Osteocyte (in vitro differentiated cells): ENCODE results near the gene DNAH9. TPM values are rescaled to one million over a fixed set of nuclear protein-coding genes. Genes with fewer than 3 reads are reported as not detected.

Experiments
- DNase-seq: peaks from one replicate; pipeline ENCODE4 v3.0.0; 2021; ENCODE audit warnings: mixed read lengths; ENCODE audit not compliant: unreplicated experiment; ENCODE audit errors: extremely low spot score
- H3K27ac Mint-ChIP-seq: one replicate; pipeline ENCODE4 v1.8.0; 2021; ENCODE audit warnings: mild to moderate bottlenecking, mixed read lengths; ENCODE audit not compliant: unreplicated experiment
- H3K27me3 Mint-ChIP-seq: one replicate; pipeline ENCODE4 v1.8.0; 2021; ENCODE audit warnings: mixed read lengths; ENCODE audit not compliant: unreplicated experiment
- H3K36me3 Mint-ChIP-seq: one replicate; pipeline ENCODE4 v1.8.0; 2021; ENCODE audit warnings: mixed read lengths; ENCODE audit not compliant: unreplicated experiment
- H3K4me1 Mint-ChIP-seq: one replicate; pipeline ENCODE4 v1.8.0; 2021; ENCODE audit warnings: mixed read lengths; ENCODE audit not compliant: unreplicated experiment
- H3K4me3 Mint-ChIP-seq: one replicate; pipeline ENCODE4 v1.8.0; 2021; ENCODE audit warnings: mild to moderate bottlenecking, moderate library complexity, mixed read lengths; ENCODE audit not compliant: unreplicated experiment
- H3K9me3 Mint-ChIP-seq: one replicate; pipeline ENCODE4 v1.8.0; 2021; ENCODE audit warnings: mixed read lengths; ENCODE audit not compliant: unreplicated experiment
- total RNA-seq: library from RNA; stranded (reverse); gene quantifications from 2 replicates; pipeline ENCODE4 v1.2.1, GENCODE V29; 2021
- TF ChIP-seq, protein P1 (sequence below): fragments of 200-600 bp; sonication (generic); IDR thresholded peaks from 2 replicates; pipeline ENCODE4 v1.5.0; 2021; ENCODE audit warnings: antibody characterized with exemption, mild to moderate bottlenecking, moderate library complexity

Gene DNAH9
- total RNA-seq, 1 donor from 2014 or later, result not detected

DNA sequence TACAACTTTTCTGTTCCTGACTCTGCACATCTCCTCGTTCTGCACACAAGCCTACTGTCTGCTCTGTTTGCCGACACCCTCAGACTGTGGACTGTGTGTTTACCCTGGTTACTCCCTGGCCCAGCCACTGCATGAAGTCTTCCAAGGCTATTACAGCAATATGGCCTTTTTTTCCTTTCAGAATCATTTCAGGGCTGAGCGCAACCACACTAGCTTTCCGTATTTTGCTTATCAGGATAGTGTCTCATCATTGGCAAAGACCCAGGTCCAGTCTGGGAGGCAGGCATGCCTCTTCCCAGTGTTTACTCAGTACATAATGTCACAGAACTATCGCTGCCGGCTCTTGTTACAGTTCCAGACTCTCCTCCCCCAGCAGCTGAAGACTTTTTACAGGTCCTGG, 10.1 kb downstream of the DNAH9 start:
- Mint-ChIP-seq H3K9me3 (peaks cover 3% of the 10 kb centered on the region), H3K27ac (no peak overlapping the region), H3K27me3 (no peaks in the 10 kb centered on the region), H3K4me1 (no peaks in the 10 kb centered on the region), H3K4me3 (no peak overlapping the region), H3K36me3 (no peaks in the 10 kb centered on the region)
- TF ChIP-seq, protein P1, sequence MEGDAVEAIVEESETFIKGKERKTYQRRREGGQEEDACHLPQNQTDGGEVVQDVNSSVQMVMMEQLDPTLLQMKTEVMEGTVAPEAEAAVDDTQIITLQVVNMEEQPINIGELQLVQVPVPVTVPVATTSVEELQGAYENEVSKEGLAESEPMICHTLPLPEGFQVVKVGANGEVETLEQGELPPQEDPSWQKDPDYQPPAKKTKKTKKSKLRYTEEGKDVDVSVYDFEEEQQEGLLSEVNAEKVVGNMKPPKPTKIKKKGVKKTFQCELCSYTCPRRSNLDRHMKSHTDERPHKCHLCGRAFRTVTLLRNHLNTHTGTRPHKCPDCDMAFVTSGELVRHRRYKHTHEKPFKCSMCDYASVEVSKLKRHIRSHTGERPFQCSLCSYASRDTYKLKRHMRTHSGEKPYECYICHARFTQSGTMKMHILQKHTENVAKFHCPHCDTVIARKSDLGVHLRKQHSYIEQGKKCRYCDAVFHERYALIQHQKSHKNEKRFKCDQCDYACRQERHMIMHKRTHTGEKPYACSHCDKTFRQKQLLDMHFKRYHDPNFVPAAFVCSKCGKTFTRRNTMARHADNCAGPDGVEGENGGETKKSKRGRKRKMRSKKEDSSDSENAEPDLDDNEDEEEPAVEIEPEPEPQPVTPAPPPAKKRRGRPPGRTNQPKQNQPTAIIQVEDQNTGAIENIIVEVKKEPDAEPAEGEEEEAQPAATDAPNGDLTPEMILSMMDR, result no peak
- no peak for DNase-seq

DNA sequence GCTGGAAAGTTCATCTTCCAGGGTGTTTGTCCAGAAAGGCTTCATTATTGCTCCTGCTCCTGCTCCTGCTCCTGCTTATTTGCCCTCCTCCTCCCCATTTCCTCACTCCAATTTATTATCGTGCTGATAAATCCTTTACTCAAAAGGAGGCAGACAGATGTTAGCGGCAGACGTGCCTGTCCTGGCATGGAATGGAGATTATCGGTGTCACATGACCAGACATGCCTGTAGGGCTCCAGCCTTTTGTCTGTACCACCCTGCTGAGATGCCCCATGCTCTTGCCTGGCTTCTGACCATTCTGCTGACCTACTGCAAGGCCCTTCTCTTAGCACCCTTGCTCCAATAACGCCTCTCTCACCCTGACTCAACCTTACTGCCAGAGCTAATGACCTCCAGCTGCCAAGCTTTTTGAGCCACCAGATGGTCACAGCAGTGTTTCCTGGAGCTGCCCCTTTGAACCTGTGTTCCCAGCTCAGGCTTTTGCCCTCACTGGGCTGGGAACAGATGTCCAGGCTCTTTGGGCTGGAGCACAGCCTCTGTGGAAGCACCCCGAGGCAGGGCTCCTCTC, 12.8 kb downstream of the DNAH9 start:
- no peaks in the 10 kb centered on the region for H3K27me3 Mint-ChIP-seq

DNA sequence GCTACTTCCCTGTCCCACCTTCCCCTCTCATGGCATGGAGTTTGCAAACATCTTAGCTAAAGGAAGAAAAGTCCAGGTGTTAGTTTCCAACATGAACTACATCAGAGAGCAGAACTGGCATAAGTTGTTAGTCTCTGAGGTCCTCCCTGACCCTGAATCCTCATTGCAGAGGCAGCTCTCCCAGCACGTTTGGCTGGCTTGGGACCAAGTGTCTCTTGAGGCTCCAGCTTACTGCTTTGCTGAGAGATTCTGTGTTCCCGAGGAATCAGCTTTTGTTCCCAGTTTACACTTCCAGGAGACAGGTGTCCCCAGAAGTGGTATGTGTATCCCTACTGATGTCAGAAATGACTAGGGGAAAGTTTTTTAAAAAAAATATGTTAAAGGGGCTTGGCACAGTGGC, 14.7 kb downstream of the DNAH9 start:
- TF ChIP-seq, protein P1, result no peak
- H3K27me3 Mint-ChIP-seq, result no peaks in the 10 kb centered on the region
- H3K36me3 Mint-ChIP-seq, result no peaks in the 10 kb centered on the region
- H3K4me3 Mint-ChIP-seq, result no peak overlapping the region
- H3K4me1 Mint-ChIP-seq, result no peaks in the 10 kb centered on the region
- no peak for DNase-seq
- H3K27ac Mint-ChIP-seq, result no peak overlapping the region
- H3K9me3 Mint-ChIP-seq, result peaks cover 6% of the 10 kb centered on the region

More for the DNA sequence above, 12.8 kb downstream of the DNAH9 start:
- H3K36me3 Mint-ChIP-seq, result no peaks in the 10 kb centered on the region
- no peak overlapping the region for H3K4me3 Mint-ChIP-seq
- H3K9me3 Mint-ChIP-seq, result peaks cover 7% of the 10 kb centered on the region
- H3K27ac Mint-ChIP-seq, result no peak overlapping the region
- no peak for DNase-seq
- no peaks in the 10 kb centered on the region for H3K4me1 Mint-ChIP-seq
- TF ChIP-seq, protein P1, result no peak

DNA sequence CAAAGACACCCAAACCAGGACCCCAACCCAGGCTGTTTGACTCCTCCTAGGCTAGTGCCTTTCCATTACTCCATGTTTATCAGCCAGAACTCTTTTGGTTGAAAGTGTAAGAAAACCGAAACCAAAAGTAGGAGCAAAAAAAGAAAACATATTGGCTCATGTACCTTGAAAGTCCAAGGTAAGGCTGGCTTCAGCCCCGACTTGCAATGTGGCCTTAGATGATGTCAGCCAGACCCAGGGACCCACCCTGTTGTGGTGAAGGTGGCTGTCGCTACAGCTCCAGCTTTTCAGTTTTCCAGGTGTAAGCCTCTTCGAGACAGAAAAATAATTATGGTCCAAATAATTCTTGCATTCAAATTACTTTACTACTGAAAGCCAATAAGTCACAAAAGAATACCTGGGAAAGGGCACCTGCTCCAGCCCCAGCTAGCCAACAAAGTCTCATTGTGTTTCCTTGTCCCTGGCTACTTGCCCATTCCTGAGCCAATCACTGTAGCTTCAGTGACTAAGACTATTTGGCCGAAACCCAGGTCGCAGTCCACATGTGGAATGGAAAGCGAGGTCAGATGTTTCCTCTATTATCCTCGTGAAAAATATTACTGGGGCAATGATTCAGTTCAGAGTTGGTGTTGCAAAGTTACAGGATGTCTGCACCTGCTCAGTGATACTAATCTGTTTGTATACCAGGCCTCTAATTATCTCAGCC, 20.7 kb downstream of the DNAH9 start:
- TF ChIP-seq, protein P1, result no peak
- Mint-ChIP-seq H3K9me3 (peaks cover 3% of the 10 kb centered on the region), H3K36me3 (no peaks in the 10 kb centered on the region), H3K4me3 (no peak overlapping the region), H3K4me1 (no peaks in the 10 kb centered on the region), H3K27me3 (no peaks in the 10 kb centered on the region), H3K27ac (no peak overlapping the region)
- no peak for DNase-seq

DNA sequence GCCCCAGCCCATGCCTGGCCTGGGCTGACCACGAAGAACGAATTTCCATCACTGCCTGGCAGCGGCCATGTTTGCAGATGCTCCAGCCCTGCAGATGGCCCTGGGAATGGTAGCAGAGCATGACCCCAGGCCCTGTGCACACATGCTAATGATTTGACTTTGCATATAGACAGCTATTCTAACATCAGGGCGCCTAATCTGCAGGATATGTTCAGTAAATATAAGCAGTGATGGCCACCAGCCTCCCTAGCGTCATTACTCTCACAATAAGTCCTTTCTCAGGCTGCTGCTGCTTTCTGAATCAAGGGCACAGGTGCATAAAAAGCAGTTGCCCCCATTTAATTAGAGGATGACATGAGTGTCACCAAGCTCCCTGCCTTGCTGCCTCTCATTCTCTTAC, 24.2 kb downstream of the DNAH9 start:
- no peak overlapping the region for H3K27ac Mint-ChIP-seq
- DNase-seq, result no peak
- H3K27me3 Mint-ChIP-seq, result no peaks in the 10 kb centered on the region
- no peaks in the 10 kb centered on the region for H3K4me1 Mint-ChIP-seq
- no peaks in the 10 kb centered on the region for H3K9me3 Mint-ChIP-seq
- TF ChIP-seq, protein P1, result no peak
- no peaks in the 10 kb centered on the region for H3K36me3 Mint-ChIP-seq
- no peak overlapping the region for H3K4me3 Mint-ChIP-seq
